Measurements from ENCODE around the gene TMEM217. TPM values are rescaled to one million over a fixed set of nuclear protein-coding genes. Genes with fewer than 3 reads are reported as not detected.

TMEM217 gene
- total RNA-seq, 1 experiment from 2014 or later = 2.4 TPM

DNA sequence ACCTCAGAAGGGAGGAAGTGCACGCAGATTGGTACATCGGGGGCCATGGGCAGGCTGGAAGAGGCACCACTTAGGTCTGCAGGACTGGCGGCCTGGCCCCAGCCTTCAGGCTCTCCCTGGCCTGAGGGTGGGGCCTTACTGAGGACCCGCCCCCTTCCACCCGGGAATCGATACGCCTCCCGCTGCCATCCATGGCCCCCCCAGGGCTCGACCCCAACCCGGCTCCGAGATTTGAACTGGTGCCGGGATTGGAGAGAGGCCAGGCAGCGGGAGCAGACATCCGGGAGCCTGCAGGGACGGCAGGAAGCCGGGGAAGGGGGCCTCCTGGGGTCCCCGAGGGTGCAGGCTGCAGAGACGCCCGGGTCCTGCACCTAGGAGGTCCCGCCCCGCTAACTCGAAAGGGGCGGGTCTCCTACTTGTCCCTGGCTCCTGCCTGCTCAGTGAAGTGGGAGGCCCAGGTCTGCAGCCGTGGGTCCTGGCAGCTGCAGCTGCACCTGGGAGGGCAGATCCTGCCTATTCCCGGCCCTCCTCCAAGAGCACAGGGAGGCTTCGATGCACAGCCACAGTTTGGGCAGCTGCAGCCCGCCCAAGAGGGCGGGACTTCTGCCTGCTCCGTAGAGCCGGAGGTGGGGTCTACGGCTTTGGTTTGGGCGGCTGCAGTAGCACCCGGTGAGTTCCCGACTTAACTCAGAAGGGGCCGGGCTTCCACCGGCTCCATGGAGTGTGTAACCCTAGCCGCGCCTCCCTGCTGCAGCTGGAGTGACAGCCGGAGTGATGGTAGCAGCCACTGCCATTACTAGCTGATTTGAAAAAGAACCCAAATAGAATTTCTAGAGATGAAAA is 35.6 kb downstream of the TMEM217 start:
- no TSS peak for BruUV-seq (replicated peaks)
- POLR2A ChIA-PET (ENCODE audit: unreplicated experiment) = interaction anchor here (0.5 to 0.6 kb wide), 2 partner anchors 172 to 237 kb away, joined by 4 to 5 read pairs; partner anchors contain the start of gene MTCH1

DNA sequence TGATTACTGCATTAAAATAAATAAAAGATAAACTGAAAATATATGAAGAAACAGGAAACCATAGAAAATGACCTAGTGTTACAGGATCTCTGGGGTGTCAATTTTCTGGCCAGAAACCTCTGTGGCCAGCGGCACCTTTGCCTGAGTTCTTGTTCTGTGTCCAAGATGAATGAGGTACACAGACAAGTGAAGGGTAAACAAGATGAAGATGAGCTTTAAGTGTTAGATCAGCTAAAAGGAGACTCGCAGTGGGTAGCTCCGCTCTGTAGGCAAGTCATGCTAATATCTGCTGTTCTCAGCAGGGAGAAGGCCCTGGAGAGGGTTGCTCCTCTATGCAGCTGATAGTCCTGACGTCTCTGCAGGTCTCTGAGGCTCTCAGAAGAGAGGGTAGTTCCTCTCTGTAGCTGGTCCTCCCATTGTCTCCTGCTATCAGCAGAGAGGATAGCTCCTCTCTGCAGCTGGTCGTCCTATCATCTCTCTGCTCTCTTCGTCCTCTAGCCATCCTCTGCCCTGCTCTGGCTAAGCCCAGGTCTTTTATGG is 36.3 kb downstream of the TMEM217 start:
- CTCF ChIA-PET = no interaction called here
- H3K27ac ChIP-seq (ENCODE audit: low read length) = no peak overlapping the region
- intact Hi-C loops (cut with micrococcal nuclease) = no loop called here

More for the DNA sequence above, 35.6 kb downstream of the TMEM217 start:
- CTCF ChIA-PET = interaction anchor here (0.6 kb wide), 1 partner anchor 186 kb away, joined by 5 read pairs; no protein-coding TSS in a partner anchor
- Histone ChIP-seq H3K9ac (ENCODE audit: low read length) (0 out of 2 replicates have a peak overlapping the region, but pooled peaks have one; percentile 10), H2AFZ (ENCODE audit: low read length) (peak overlapping the region; percentile 83), H3F3A (ENCODE audit: low read length, unreplicated experiment) (no peaks in the 10 kb centered on the region), H3K27ac (ENCODE audit: low read length) (no peak overlapping the region), H3K36me3 (ENCODE audit: low read depth, low read length) (no peaks in the 10 kb centered on the region), H3K27me3 (ENCODE audit: low read length) (no peaks in the 10 kb centered on the region), H3K4me3 (ENCODE audit: low read length) (peak overlapping the region; percentile 71), H3K4me2 (ENCODE audit: low read length) (peak overlapping the region; percentile 87), H3K9me3 (ENCODE audit: low read length) (no peaks in the 10 kb centered on the region), H3K9me2 (replicated peaks; ENCODE audit: low read length) (no peaks in the 10 kb centered on the region), H3K79me2 (ENCODE audit: low read length) (no peaks in the 10 kb centered on the region), H4K20me1 (ENCODE audit: low read length) (no peaks in the 10 kb centered on the region), H3K4me1 (ENCODE audit: insufficient read depth, low read length) (peaks cover 5% of the 10 kb centered on the region)
- TF ChIP-seq, protein P1, sequence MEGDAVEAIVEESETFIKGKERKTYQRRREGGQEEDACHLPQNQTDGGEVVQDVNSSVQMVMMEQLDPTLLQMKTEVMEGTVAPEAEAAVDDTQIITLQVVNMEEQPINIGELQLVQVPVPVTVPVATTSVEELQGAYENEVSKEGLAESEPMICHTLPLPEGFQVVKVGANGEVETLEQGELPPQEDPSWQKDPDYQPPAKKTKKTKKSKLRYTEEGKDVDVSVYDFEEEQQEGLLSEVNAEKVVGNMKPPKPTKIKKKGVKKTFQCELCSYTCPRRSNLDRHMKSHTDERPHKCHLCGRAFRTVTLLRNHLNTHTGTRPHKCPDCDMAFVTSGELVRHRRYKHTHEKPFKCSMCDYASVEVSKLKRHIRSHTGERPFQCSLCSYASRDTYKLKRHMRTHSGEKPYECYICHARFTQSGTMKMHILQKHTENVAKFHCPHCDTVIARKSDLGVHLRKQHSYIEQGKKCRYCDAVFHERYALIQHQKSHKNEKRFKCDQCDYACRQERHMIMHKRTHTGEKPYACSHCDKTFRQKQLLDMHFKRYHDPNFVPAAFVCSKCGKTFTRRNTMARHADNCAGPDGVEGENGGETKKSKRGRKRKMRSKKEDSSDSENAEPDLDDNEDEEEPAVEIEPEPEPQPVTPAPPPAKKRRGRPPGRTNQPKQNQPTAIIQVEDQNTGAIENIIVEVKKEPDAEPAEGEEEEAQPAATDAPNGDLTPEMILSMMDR (conservative IDR thresholded peaks at IDR 0.05; ENCODE audit: low read depth, low read length) = no peak
- TF ChIP-seq EZH2phosphoT487 (IDR thresholded peaks at IDR 0.05; ENCODE audit: borderline replicate concordance, low read length) = no peak
- no peak for TF ChIP-seq EZH2 (IDR thresholded peaks at IDR 0.05; ENCODE audit: low read length, unreplicated experiment)
- ATAC-seq (peak; percentile 99), DNase-seq (peak; percentile 95)
- intact Hi-C loops (cut with micrococcal nuclease) = no loop called here

More for the DNA sequence above, 36.3 kb downstream of the TMEM217 start:
- Histone ChIP-seq H3K79me2 (ENCODE audit: low read length) (no peaks in the 10 kb centered on the region), H3K36me3 (ENCODE audit: low read depth, low read length) (no peaks in the 10 kb centered on the region), H3K27me3 (ENCODE audit: low read length) (no peaks in the 10 kb centered on the region), H3K4me2 (ENCODE audit: low read length) (peak overlapping the region; percentile 87), H3K9ac (ENCODE audit: low read length) (no peak overlapping the region), H3K4me3 (ENCODE audit: low read length) (peak overlapping the region; percentile 71), H3F3A (ENCODE audit: low read length, unreplicated experiment) (no peaks in the 10 kb centered on the region), H3K9me3 (ENCODE audit: low read length) (no peaks in the 10 kb centered on the region), H4K20me1 (ENCODE audit: low read length) (no peaks in the 10 kb centered on the region), H2AFZ (ENCODE audit: low read length) (peak overlapping the region; percentile 83), H3K4me1 (ENCODE audit: insufficient read depth, low read length) (peaks cover 8% of the 10 kb centered on the region), H3K9me2 (replicated peaks; ENCODE audit: low read length) (no peaks in the 10 kb centered on the region)
- DNase-seq = no peak
- no peak for TF ChIP-seq EZH2 (IDR thresholded peaks at IDR 0.05; ENCODE audit: low read length, unreplicated experiment)
- TF ChIP-seq, protein P1 (conservative IDR thresholded peaks at IDR 0.05; ENCODE audit: low read depth, low read length) = no peak
- no peak for TF ChIP-seq EZH2phosphoT487 (IDR thresholded peaks at IDR 0.05; ENCODE audit: borderline replicate concordance, low read length)
- ATAC-seq = no peak; the same call in 1 of the 2 replicates
- POLR2A ChIA-PET (ENCODE audit: unreplicated experiment) = interaction anchor here (0.7 kb wide), 1 partner anchor 36 kb away, joined by 4 read pairs; the partner anchor contains the start of genes TBC1D22B and TMEM217
- BruUV-seq (replicated peaks) = no TSS peak
